ENCODE data around the gene RANGAP1.

RANGAP1 gene

GRCh38 chr22:41273128-41273527 lies 12.9 kb downstream of the RANGAP1 start:
- no peak overlapping the region for H3K4me3 ChIP-seq (replicated peaks in 1 of 2; ENCODE audit: low read depth in 2 of 2, low read length in 2 of 2)
- DNase-seq (ENCODE audit: low read depth in 2 of 2), result no peak
- TF ChIP-seq, protein P1, sequence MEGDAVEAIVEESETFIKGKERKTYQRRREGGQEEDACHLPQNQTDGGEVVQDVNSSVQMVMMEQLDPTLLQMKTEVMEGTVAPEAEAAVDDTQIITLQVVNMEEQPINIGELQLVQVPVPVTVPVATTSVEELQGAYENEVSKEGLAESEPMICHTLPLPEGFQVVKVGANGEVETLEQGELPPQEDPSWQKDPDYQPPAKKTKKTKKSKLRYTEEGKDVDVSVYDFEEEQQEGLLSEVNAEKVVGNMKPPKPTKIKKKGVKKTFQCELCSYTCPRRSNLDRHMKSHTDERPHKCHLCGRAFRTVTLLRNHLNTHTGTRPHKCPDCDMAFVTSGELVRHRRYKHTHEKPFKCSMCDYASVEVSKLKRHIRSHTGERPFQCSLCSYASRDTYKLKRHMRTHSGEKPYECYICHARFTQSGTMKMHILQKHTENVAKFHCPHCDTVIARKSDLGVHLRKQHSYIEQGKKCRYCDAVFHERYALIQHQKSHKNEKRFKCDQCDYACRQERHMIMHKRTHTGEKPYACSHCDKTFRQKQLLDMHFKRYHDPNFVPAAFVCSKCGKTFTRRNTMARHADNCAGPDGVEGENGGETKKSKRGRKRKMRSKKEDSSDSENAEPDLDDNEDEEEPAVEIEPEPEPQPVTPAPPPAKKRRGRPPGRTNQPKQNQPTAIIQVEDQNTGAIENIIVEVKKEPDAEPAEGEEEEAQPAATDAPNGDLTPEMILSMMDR (IDR thresholded peaks at IDR 0.05; ENCODE audit: low read depth, low read length), result no peak

GRCh38 chr22:41271787-41272186 lies 14.2 kb downstream of the RANGAP1 start:
- TF ChIP-seq, protein P1 (IDR thresholded peaks at IDR 0.05; ENCODE audit: low read depth, low read length), result no peak
- no peak for DNase-seq (ENCODE audit: low read depth in 2 of 2)

DNA sequence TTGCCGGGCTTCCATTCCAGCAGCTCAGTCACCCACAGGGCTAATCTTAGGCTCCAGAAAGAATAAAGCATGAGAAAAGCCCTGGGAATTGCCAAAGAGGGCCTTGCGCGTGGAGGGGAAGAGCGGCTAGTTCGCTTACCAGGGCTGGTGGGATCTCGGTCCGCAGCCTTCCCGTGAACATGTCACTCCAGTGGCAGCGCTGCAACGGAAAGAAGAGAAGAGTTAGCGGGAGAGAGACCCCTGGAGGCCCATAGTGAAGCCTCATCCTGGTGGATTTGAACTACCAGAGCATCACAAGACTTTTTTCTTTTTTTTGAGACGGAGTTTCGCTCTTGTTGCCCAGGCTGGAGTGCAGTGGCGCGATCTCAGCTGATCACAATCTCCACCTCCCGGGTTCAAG lies 18.0 kb downstream of the RANGAP1 start:
- no peak for DNase-seq (ENCODE audit: low read depth in 2 of 2)
- no peak overlapping the region for H3K4me3 ChIP-seq (replicated peaks in 1 of 2; ENCODE audit: low read depth in 2 of 2, low read length in 2 of 2)
- TF ChIP-seq, protein P1 (IDR thresholded peaks at IDR 0.05; ENCODE audit: low read depth, low read length), result no peak

More at GRCh38 chr22:41271787-41272186, 14.2 kb downstream of the RANGAP1 start:
- H3K4me3 ChIP-seq (replicated peaks in 1 of 2; ENCODE audit: low read depth in 2 of 2, low read length in 2 of 2), result no peak overlapping the region

GRCh38 chr22:41264408-41264941 lies 21.5 kb downstream of the RANGAP1 start:
- H3K4me3 ChIP-seq (replicated peaks in 1 of 2; ENCODE audit: low read depth in 2 of 2, low read length in 2 of 2), result no peak overlapping the region
- TF ChIP-seq, protein P1 (IDR thresholded peaks at IDR 0.05; ENCODE audit: low read depth, low read length), result no peak

DNA sequence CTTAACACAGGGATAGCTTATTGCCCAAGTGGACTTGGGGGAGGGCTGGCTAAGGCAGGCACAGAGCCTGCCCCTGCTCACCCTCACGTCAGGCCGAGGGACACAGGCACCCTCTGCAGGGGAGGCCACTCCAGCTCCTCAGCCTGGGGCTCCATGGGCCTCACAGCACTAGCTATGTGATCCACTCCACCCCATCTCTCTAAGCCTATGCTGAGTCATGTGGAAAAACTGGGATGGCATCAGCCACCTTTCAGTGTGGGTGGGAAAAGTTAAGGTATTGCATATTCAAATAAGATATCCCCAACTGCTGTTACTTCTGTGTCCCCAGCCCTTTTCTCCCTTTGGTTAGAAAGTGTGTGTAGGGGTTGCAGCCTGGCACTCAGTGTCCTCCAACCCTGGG lies 22.3 kb downstream of the RANGAP1 start:
- no peak overlapping the region for H3K4me3 ChIP-seq (replicated peaks in 1 of 2; ENCODE audit: low read depth in 2 of 2, low read length in 2 of 2)
- DNase-seq (ENCODE audit: low read depth in 2 of 2), result no peak
- TF ChIP-seq, protein P1 (IDR thresholded peaks at IDR 0.05; ENCODE audit: low read depth, low read length), result no peak

More at GRCh38 chr22:41264408-41264941, 21.5 kb downstream of the RANGAP1 start:
- no peak for DNase-seq (ENCODE audit: low read depth in 2 of 2)

DNA sequence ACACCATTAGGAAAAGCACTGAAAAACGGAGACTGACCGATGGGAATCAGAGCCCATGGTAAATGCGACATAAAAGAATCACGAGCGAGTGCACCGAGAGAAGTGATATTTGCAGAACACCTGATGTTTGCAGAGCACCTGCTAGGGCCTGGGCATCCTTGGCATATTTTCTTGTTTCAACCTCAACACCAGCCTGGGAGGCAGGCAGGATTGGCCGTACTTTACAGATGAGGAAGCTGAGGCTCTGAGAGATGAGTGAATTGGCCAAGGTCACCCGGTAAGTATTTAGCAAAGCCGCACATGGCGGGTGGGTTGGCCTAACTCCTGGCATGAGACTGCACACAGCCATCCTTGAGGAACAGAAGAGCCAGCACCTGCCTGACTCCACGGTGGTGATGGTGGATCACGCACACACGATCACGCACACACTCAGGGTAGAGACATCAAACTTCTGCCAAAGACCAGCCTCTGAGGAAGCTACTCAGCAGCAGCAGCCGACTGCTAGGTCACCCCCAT lies 23.7 kb downstream of the RANGAP1 start:
- TF ChIP-seq, protein P1 (IDR thresholded peaks at IDR 0.05; ENCODE audit: low read depth, low read length), result no peak
- H3K4me3 ChIP-seq (replicated peaks in 1 of 2; ENCODE audit: low read depth in 2 of 2, low read length in 2 of 2), result no peak overlapping the region
- no peak for DNase-seq (ENCODE audit: low read depth in 2 of 2)
